HG03045 (cell line): ENCODE results near the gene EVC.
"Not testable (repeated sequence)": the region's sequence is repeated elsewhere in the genome, so short reads cannot be mapped to it uniquely, and the experiment has no call there.

Source experiments
- ATAC-seq: cut with Tn5 transposase; IDR thresholded peaks from one replicate; pipeline ENCODE4 v1.9.1; 2021; ENCODE audit warnings: mild to moderate bottlenecking, moderate library complexity; ENCODE audit not compliant: unreplicated experiment

The EVC gene

DNA sequence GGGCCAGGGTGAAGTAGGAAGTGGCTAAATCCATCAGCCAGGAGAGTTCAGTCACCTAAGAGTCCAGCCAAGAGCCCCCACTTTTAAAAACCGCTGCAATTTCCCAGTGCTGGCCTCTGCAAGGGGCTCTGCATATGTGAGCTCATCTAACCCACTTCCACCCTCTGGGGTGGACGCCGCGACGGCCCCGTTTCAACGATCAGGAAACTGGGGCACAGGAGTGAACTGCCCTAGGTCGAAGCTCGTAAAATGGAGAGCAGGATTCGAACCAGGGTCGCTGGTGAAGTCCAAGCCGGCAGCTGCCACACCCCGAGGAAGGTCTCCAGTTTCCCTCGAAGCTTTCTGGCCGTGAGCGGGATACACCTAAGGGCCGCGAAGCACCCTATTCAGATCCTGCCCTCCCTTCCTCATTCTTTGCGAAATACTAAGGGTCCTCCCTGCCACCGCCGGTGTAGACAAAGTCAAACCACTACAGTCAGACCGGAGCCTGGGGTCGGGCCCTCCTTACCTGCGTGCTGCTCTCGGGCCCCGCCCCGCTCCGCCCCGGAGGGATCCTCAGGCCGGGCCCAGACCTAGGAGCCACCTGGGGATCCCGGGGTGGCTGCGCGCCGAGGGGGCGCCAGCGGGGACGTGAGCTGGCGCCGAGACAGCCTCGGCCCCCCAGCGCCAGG lies 3.1 kb upstream of the EVC start:
- no peak for ATAC-seq

DNA sequence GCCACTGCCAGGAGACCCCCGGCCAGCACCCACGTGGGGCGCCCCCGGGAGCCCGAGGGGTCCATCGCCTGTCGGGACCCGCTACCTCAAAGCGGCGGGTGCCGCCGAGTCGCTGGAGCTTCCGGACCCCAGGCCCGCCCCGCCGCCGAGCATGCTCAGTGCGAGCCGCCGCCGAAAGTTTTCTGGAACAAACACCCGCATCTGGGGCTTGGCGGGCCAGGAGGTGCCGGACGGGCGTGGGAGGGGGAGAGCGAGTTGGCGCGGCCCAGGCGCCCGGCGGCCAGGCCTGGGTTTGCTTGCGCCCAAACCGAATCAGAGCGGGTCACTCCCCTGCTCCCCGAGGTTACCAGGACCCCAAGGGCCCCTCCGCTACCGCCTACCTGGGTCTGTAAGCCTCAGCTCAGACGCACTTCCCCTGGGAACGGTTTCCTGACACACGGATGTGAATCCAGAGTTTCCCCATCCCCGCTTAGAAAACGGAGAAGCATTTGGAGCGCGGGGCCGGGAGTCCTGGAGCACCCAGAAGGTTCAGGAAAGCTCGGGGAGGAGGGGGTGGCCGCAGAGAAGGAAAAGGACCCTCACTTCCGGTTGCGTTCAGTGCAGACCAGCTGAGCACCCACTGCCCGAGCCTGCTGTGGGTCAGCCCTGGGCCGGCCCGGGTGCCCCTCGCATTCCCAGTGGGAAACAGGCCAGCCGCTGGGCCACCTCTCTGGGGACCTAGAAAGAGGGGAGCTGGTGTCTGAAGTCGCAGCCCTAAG lies 2.4 kb upstream of the EVC start, which contains the start of gene EVC2:
TSS of gene EVC2 (minus strand) at position 111 of the 758 bp plus-strand sequence. CDS start at position 65, 46 bp downstream.
- ATAC-seq: no peak

- ATAC-seq: no peak
Observed at GRCh38 chr4:5709207-5709575, 1.8 kb upstream of the EVC start.

GRCh38 chr4:5710065-5710960 lies 688 bp upstream of the EVC start:
- ATAC-seq: no peak

DNA sequence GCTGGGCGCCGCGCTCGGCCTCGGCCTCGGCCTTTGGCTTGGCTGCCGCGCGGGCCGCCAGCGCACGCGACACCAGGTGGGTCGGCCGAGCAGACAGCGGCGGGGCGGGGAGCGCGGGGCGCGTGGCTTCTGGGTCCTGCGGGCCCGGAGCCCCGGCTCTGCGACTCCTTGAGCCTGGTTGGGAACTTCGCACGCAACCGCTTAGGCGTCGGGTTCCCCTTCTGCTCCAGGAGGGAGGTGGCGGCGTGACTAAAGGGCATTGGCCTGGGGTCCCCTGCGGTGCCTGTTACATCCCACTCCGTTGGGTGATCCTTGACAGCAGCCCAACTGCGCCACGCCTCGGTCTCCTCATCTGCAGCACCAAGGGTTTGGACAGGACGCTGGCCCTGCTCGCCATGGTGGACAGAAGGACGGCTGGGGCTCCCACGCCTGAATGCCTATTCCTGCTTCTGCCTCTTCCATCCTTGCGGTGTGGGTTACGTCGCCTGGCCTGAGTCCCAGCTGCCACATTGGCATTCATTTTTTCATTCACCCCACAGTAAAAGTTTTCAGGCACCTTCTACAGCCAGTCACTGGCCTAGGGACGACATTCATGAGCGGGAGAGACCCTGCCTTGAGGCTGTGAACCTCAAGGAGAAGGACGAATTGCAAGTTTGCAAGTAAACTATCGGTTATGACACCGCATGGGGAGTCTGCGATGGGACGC lies 631 bp downstream of the EVC start:
- ATAC-seq: no peak

- no peak for ATAC-seq
Observed at GRCh38 chr4:5712517-5712916, 1.5 kb downstream of the EVC start.

DNA sequence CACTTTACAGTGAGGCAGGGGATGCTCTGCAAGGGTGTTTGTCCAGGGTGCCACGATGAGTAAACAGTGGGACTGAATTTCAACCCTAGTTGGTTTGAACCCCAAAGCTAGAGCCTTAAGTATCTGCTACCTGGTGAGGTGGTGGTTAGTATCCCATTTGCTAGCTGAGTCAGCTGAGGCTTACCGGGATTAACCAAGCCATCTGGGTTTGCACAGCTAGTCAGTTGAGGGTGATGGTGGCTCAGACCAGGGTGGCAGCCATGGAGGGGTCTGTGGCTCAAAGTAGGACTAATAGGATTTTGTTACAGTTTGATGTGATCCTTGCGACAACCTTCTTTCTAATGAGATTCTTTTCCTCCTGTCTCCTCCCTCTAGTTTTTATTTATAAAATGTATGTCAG lies 1.9 kb downstream of the EVC start:
- ATAC-seq: no peak

DNA sequence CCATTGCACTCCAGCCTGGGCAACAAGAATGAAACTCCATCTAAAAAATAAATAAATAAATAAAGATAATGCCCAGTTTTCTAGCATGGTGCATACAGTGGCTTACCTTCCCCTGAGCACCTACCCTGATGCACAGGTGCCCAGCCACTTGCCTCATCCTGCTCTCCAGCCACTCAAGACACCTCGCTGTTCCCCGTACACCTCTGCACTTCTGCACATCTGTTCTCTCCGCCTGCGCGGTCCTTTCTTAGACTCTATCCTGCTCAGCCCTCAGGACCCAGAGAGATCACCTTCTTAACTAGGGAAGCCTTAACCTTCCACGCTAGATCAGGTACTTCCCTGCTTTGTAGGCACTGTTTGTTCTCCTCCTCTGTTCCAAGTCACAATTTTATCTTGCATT lies 2.9 kb downstream of the EVC start:
- no peak for ATAC-seq

DNA sequence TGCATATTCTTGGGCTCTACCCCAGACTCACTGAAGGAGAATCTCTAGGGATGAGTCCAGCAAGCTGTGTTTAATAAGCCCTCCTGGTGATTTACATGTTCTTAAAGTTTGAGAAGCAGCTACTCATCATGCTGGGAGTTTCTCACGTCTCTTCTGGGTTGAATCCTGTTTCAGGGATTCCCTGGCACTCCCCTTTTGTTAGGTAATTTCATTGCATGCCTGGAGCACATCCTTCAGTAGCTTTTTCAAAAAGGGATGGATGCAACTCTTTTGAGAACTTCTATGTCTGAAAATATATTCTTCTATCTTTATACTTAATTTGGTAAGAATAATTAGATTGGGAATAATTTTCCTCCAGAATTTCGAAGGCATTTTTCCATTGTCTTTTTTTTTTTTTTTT lies 4.4 kb downstream of the EVC start:
- no peak for ATAC-seq

GRCh38 chr4:5716391-5716790 lies 5.4 kb downstream of the EVC start:
- ATAC-seq: no peak

GRCh38 chr4:5717449-5718158 lies 6.6 kb downstream of the EVC start:
- no peak for ATAC-seq

DNA sequence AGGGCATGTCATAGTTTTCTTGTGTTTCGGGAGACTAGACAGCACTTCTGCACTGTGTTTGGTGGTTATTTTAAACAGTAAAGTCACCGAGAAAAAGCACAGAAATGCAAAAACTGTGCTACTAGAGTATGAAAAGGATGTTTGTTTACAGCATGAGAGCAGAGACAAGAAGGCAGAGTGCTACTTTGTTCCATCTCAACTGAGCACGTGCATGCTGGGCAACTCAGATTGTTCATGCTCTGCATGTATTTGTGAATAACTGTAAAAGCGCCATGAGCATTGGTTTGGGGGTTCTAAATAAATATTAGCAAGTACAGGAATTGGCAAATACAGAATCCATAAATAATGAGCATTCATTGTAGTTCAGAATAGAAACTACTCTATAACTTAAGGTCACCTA lies 7.4 kb downstream of the EVC start:
- ATAC-seq: no peak

- ATAC-seq: no peak
Observed at GRCh38 chr4:5719350-5720055, 8.5 kb downstream of the EVC start.

DNA sequence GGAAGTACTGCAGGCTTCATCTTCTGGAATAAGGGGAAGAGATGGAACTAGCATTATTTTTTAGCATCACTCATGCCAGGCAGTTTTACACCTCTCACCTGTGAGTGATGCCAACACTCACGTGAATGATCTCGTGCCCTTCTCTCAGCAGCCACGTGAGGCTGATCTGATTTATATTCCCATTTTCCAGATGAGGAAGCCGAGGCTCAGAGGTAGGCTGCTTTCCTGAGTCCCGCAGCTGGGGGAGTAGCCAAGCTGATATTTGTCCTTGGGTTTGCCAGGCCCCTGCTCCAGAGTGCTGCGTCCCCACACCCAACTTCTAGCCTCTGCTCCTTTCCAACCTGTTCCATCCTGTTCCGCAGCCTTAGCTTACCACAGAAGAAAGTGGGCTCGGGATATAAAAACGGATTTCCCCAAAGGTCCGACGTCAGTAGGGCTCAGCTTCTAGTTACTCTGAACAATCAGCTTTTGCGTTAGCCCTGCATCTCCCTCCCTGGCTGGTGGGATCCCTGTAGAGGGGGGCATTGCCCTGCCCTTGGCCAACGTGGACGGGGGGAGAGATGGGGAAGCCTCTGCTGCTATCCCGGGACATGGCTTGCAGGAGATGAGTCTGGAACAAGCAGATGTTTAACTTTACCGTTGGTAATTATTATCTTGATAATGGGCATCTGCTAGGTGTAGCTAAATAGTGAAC lies 9.3 kb downstream of the EVC start:
- ATAC-seq: no peak

DNA sequence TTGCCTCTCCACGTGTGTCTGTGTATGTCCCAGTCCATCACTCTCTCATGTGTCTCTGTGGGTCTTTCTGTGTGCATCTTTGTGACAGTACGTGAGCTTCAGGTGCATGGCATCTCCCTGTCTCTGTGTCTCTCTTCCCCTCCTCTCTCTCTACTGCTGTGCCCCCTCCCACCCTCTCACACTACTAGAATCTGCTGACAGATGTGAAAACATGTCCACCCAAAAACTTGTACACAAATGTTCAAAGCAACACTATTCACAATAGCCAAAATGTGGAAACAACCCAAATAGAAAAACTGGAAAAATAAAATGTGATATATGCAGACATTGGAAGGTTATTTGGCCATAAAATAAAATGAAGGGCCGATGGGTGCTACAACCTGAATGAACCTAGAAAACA lies 10.0 kb downstream of the EVC start:
- no peak for ATAC-seq

DNA sequence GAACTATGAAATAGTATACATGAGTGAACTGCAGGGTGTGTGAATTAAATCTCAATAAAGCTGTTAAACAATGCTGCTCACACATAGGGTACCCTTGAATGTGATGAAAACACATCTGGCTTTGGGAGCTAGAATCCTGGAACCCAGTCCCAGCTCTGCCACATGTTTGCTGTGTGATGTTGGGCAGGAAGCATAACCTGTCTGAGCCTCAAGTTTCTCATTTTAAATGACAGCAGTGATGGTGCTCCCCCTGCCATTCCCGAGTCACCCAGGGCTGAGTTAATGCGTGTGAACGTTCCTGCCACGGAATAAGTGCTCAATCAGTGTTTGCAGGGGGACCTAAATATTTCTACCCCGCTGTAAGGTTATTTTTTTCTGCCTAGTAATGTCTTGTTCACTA lies 10.9 kb downstream of the EVC start:
- ATAC-seq: no peak

GRCh38 chr4:5722328-5722727 lies 11.3 kb downstream of the EVC start:
- no peak for ATAC-seq

DNA sequence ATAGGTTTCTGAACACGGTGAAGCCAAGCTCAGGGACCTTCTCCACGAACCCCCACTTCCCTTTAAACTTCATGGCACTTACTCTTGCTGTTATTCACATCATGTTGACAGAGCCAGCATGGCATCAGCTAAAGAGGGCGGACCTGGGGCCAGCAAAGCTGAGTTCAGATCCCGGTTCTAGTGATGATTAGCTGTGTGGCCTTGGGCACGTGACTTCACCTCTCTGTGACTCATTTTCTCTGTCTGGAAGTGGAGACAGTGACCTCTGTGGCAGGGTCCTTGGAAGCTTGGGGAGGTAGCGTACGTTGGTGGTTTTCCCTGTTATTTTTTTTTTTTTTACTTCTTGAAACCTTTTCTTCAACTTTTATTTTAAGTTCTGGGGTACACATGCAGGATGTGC lies 13.4 kb downstream of the EVC start:
- ATAC-seq: no peak

DNA sequence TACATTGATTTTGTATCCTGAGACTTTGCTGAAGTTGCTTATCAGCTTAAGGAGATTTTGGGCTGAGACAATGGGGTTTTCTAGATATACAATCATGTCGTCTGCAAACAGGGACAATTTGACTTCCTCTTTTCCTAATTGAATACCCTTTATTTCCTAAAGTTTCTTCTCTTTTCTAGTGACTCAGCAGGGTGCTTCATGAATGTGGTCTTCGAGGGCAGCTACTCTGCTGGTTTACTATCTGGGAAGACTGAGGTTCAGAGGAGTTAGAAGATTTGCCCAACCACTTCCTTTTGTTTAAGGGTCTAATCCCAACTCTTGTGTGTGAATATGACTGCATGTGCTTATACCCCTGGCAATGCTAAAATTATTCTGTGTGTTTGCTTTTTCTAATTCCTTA lies 17.4 kb downstream of the EVC start:
- not testable (repeated sequence) for ATAC-seq
